HG03108 (cell line): ENCODE results near the gene ADRM1.

Experiments used
- ATAC-seq: cut with Tn5 transposase; IDR thresholded peaks from one replicate; pipeline ENCODE4 v1.9.1; 2021; ENCODE audit warnings: moderate library complexity; ENCODE audit not compliant: unreplicated experiment

Gene ADRM1

DNA sequence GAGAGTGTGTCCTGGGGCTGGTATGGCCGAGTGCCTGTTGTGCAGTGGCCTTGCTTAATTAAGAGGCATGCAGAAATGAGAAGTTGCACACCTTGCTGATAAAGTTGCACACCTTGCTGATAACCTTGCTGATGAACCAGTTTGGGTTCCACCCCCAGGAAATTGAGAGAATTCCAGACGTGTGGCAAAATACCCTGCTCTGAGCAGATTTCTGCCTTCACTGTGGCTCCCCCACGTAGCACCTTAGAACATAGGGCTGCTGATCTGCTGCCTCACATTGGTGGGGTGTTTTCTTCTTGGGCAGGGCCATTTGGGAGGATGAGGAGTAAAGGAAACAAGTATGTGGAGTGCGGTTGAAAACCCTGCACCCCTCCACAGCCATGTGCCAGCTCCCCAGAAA, 22.5 kb upstream of the ADRM1 start:
- no peak for ATAC-seq

DNA sequence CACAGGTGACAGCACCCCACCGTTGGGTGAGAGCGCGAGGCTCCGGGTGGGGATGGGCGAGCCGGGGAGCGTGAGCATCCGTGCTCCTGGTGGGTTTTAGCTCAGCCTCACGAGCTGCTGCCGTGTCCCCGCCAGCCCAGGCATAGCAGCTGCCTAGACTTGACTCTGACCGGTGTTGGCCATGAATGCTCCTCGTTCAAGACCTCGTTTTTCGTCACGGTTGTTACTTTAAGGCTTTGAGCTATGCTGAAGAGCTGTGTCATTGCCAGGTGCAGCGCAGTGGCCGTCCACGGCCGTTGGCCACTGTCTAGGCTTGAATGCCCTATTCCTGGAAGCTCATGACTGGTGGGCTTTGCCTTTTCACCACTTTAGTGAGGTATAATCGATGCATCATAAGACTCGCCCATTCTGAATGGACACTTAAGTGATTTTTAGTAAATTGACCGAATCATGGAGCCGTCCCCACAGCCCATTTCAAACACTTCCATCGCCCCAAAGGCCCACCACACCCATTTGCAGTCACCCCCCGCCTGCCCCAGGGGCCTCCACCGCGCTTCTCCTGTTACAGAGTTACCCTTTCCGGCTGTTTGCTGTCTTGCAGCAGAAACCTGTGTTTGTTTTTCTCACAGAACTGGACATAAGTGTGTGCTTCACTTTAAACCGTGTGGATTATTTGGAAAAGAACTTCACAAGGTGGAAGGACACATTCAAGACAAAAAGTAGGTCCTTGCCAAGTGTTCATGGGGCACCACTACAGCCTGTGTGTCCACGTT, 21.4 kb upstream of the ADRM1 start:
- no peak for ATAC-seq

DNA sequence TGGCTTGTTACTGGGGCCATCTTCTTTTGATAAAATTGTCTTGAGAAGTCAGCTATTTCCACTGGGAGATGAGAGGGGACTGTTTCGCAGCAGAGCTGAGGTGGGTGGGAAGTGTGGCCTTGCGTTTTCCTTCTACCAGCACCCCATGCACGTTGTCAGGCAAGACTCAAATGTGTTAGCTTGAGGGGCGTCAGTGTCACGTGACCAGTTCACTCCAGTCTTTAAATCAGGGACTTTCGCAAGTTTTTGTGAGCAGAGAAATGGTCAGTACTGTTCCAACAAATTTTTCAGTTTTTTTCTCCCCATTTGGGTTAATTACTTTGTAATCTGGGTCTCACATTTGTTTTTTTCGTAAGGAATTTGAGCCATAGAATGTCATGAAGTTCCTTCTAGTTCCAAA, 20.7 kb upstream of the ADRM1 start:
- ATAC-seq = no peak

DNA sequence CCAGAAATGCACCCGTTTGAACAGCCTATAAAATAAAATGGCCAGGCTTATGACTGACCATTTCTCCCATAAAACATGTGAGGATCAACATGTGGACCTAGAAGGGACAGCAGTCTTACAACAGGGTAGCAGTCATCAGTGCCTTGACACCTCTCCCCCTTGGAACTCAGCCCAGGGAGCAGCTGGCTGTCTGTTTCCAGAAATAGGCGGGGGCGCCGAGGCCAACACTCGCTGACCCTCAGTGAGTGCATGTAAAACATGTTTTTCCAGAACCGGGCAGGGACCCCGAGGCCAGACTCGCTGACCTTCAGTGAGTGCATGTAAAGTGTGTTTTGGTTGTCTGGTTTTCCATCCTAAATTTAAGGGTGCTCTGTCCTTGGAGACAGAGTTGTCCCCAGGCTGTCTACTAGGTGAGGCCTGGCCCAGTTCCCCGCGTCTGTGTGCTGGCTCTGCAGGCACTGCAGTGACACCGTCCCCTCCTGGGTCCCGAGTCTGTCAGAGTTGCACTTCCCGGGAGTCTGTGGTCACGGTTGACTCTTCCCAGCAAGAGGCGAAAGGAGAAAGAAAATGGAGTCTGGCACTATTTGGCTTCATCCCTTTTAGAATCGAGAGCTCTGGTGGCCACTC, 19.8 kb upstream of the ADRM1 start:
- ATAC-seq = no peak

DNA sequence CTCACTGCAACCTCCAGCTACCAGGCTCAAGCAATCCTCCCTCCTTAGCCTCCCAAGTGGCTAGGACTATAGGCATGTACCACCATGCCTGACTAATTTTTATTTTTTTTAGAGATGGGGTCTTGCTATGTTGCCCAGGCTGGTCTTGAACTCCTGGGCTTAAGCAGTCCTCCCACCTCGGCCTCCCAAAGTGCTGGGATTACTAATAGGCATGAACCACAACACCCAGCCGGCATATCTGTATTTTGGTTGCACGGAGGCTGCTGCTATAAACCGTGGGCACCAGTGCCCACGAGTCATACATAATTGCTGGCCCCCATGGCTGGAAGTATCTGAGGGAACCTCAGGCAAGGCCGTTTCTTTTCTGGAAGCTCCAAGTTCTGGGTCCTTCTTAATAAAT, 18.3 kb upstream of the ADRM1 start:
- no peak for ATAC-seq

DNA sequence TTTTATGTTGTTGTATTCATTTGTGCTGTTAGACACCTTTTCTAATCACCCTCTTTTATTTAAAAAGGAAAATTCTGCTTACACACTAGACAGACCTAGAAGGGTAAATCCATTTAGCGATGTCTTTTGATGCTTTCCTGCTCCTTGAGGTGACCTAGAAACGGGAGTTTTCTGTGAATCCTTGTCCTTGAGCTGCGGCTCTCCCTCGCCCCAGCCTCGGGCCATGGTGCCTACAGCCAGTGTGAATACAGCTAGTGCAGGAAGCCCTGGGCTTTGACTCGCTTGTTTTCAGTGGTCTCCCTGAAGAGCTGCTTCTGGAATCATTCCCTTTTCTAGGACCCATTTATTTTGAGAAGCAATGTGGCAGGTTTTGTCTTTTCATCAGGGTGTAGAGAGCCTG, 17.6 kb upstream of the ADRM1 start:
- ATAC-seq = no peak

DNA sequence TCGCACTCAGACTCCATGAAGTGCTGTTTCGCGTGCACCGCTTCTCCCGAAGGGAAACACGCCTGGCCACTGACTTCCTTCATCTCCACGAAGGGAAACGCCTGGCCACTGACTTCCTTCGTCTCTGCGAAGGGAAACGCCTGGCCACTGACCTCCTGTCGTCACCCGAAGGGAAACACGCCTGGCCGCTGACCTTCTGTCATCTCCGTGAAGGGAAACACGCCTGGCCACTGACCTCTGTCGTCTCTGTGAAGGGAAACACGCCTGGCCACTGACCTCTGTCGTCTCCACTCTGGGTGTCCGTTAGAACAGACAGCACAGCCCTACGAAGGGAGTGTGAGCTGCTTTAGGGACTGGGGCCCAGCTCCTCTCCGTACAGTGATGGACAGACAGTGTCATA, 17.1 kb upstream of the ADRM1 start:
- no peak for ATAC-seq

DNA sequence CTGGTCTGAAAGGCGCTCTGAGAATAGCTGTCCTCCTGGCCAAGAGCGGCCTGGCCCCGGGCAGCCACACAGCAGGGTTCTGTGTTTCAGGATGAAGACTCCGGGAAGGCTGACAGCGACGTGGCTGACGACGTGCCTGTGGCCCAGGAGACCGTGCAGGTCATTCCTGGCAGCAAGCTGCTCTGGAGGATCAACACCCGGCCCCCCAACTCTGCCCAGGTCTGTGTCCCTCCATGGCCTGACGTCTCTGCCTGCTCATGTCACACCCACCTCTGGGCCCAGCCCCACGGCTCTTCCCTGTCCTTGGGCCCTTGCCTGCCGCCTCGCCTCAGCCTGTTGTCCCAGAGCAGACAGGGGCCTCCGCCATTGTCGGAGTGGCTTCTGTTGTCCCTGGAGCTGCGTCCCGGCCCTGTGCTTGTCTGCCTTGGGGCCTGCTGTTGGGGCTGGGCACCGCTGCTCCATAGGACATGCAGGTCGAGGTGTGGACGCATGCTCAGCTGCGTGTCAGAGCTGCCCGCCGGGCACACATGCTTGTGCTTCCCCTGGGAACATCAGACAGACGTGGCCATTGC, 16.2 kb upstream of the ADRM1 start:
- ATAC-seq = no peak

DNA sequence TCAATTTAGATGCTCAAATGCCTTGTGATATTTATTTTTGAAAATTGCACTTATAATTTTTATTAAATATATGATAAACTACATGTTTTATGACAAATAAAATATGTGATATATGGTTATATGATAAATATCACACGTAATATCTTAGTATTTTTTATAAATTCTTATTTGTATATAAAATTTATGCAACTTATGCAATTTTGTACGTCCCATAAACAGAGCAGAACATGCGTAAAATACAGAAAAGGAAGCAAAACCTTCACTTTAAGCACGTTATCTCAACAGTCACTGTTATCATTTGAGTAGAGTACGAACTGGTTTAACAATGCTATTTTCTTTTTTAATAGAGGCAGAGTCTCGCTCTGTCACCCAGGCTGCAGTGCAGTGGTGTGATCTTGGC, 15.7 kb upstream of the ADRM1 start:
- ATAC-seq = no peak

- ATAC-seq = no peak
Measured at GRCh38 chr20:62287759-62288534, 14.8 kb upstream of the ADRM1 start.

- no peak for ATAC-seq
Measured at GRCh38 chr20:62288535-62289105, 14.2 kb upstream of the ADRM1 start.

GRCh38 chr20:62289131-62289530, 13.7 kb upstream of the ADRM1 start:
- no peak for ATAC-seq

GRCh38 chr20:62289898-62290297, 12.9 kb upstream of the ADRM1 start:
- ATAC-seq = no peak

DNA sequence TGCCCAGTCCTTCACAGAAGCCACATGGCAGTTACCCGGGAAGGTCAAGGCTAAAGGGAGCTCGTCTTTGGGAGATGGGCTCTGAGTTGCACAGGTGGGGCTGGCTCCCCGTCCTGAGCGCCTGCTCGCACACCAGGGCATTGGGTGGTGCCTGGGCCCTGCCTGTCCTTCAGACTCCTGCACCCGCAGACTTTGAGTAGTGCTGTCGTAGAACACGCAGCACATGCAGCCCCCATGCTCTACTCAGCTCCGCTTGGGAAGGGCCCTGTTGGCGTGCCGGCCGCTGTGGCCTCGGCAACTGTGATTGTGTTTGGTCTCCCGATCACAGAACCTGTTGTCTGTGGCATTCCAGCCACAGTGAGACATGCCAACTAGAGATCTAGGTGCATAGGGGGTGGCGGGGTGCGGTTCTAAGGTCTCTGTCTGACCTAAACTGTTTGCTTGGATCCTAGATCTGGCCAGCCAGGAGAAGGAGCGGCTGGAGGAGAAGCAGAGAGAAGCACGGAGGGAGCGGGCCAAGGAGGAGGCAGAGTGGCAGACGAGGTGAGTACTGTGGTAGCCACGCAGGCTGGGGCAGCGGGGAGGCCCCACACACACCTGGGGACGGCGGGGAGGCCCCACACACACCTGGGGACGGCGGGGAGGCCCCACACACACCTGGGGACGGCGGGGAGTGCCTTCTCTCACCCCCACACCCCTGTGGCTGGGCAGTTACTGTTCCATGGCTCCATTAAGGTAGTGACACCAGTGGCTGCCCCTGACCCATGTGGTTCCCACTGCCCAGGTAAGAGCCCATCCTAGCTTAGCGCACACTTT, 11.3 kb upstream of the ADRM1 start:
- ATAC-seq = no peak

DNA sequence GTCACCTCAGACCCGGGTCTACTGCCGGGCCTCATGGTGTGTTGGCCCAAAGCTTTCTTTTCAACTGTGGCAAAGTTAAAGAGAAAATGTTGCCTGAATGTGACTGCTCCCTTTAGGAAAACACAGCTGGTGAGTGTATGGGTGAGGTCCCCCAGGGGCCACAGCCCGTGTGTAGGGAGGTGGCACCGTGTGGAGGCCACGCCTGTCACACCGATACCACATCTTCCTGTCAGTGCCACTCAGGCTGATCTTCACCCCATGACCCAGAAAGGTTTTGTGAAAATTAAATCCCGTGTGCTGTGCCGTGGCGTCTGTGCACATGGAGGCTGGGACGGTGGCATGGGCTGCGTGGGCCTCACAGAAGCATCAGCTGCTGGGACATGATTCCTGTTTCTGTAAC, 10.7 kb upstream of the ADRM1 start:
- no peak for ATAC-seq

DNA sequence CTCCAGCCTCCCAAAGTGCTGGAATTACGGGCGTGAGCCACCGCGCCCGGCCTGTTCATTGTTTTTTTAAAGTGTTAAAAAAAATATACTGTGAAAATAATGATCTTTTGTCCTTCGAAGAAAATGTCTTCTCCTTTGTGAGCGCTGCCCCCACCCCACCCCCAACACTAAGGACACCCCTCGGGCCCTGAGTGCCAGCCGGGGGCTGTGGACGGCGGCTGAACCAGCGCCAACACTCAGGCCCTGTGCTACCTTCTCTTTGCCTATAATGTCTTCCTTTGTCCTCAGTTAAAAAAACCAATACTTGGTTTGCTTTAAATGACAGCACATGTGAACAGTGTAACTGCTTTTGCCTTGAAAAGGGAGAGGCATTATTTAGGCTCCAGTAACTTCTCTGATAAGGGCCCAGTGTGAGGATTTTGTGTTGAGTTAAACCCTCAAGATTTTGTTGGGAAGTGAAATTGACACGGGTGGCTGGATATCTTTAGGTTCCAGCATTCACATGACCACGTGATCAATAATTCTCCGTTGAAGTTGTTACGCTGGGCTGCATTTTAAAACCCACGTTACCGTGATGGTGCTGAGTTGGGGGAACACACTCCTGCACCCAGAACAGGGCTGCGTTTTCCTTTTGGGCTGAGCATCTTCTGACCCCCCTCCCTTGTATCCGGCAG, 9.5 kb upstream of the ADRM1 start:
- ATAC-seq = no peak

- no peak for ATAC-seq
Measured at GRCh38 chr20:62293946-62294345, 8.9 kb upstream of the ADRM1 start.

- ATAC-seq = no peak
Measured at GRCh38 chr20:62294516-62294915, 8.3 kb upstream of the ADRM1 start.

DNA sequence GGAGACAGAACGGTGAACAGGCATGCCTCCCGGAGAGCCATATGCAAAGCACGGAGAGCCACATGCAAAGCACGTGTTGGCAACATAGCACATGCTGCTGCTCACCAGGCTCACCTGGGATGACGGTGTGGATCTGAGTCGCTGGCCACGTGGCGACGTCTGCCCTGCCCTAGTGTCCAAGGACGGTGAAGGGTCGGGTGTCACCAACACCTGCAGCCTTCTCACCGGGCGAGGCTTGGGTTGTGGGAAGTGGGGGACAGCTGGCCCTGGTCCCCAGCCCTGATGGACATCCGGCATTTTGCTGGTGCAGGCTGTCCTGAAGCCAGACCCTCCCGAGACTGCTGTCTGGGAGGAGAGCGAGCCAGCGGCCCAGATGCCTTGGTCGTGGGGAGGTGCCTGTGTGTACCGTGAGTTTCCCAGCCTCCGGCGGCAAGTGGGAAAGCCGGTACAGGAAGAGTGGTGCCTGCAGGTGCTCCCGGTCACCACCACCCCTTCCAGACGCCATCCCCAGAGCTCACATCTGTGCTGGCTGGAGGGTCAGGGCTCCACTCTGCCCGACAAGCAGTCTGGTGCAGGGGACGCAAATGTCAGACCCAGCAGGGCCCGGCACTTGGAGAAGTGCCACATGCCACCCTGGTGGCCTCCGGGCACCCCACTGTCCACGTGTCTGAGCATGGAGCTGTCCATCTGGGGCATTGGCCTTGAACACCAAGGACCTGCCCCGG, 5.9 kb upstream of the ADRM1 start:
- ATAC-seq = no peak
